DMS53 treated with DMSO at 0.1 percent for 48 hours (cell line): ENCODE measurements around the gene DEDD.

ENCODE experiments used
- DNase-seq: peaks from one replicate; lab custom pipeline; 2025; ENCODE audit not compliant: unreplicated experiment; lab: John Stamatoyannopoulos, UW

Gene DEDD

GRCh38 chr1:161163793-161164192 lies 31.3 kb upstream of the DEDD start:
- no peak for DNase-seq

GRCh38 chr1:161162806-161163205 lies 30.3 kb upstream of the DEDD start:
- DNase-seq, result no peak

- no peak for DNase-seq
Observed at GRCh38 chr1:161162052-161162451, 29.6 kb upstream of the DEDD start.

GRCh38 chr1:161161652-161162051 lies 29.2 kb upstream of the DEDD start:
- no peak for DNase-seq

GRCh38 chr1:161160671-161161145 lies 28.2 kb upstream of the DEDD start:
- DNase-seq, result no peak

GRCh38 chr1:161159913-161160243 lies 27.4 kb upstream of the DEDD start:
- no peak for DNase-seq

GRCh38 chr1:161159087-161159912 lies 26.8 kb upstream of the DEDD start, which contains the start of gene USP21:
Gene USP21, plus strand, starts transcription at chr1:161159500. Its CDS starts 1,141 bp downstream, at chr1:161160641.
- DNase-seq, result peak; percentile 80

GRCh38 chr1:161158316-161159010 lies 26.0 kb upstream of the DEDD start:
- DNase-seq, result no peak

GRCh38 chr1:161157867-161158266 lies 25.4 kb upstream of the DEDD start:
- DNase-seq, result no peak

GRCh38 chr1:161153682-161154337 lies 21.3 kb upstream of the DEDD start, which contains the start of gene UFC1:
Gene UFC1, plus strand, starts transcription at chr1:161153978. Its CDS starts 20 bp downstream, at chr1:161153998.
- peak; percentile 77 for DNase-seq

- no peak for DNase-seq
Observed at GRCh38 chr1:161153176-161153575, 20.7 kb upstream of the DEDD start.

- DNase-seq, result no peak
Observed at GRCh38 chr1:161145832-161146231, 13.4 kb upstream of the DEDD start.

GRCh38 chr1:161140755-161141400 lies 8.4 kb upstream of the DEDD start:
- DNase-seq, result no peak

GRCh38 chr1:161139766-161140165 lies 7.3 kb upstream of the DEDD start:
- peak; percentile 22 for DNase-seq

GRCh38 chr1:161138431-161138830 lies 6.0 kb upstream of the DEDD start:
- DNase-seq, result no peak

GRCh38 chr1:161137881-161138280 lies 5.4 kb upstream of the DEDD start:
- no peak for DNase-seq

- DNase-seq, result no peak
Observed at GRCh38 chr1:161133220-161133740, 813 bp upstream of the DEDD start.

GRCh38 chr1:161131523-161132409 lies 701 bp downstream of the DEDD start:
- no peak for DNase-seq

GRCh38 chr1:161130266-161130665 lies 2.2 kb downstream of the DEDD start:
- no peak for DNase-seq
